Uterus (tissue), 4 donors: ENCODE measurements around the gene UNKL. TPM values are rescaled to one million over a fixed set of nuclear protein-coding genes. Genes with fewer than 3 reads are reported as not detected.

ENCODE experiments used
- DNase-seq, 2 donors: peaks; one replicate each; pipeline ENCODE4 v3.0.0-alpha.2; 2019 to 2020
- H3K27ac ChIP-seq, 2 donors: fragments of 200-600 bp; sonication (generic); 1 replicate in 1 of 2; 2 replicates in 1 of 2; pipeline ENCODE4 v1.5.1; 2016 to 2018
- H3K27me3 ChIP-seq, 2 donors: fragments of 200-600 bp; sonication (generic); one replicate each; pipeline ENCODE4 v1.5.1; 2018 to 2019; ENCODE audit warnings: control low read depth in 1 of 2
- H3K36me3 ChIP-seq, 2 donors: fragments of 200-600 bp; sonication (generic); one replicate each; pipeline ENCODE4 v1.5.1; 2019; ENCODE audit warnings: control low read depth in 1 of 2
- H3K4me1 ChIP-seq, 2 donors: fragments of 200-600 bp; sonication (generic); one replicate each; pipeline ENCODE4 v1.5.1; 2018 to 2019; ENCODE audit warnings: control low read depth in 1 of 2
- H3K4me3 ChIP-seq, 2 donors: fragments of 200-600 bp; sonication (generic); 1 replicate in 1 of 2; 2 replicates in 1 of 2; pipeline ENCODE4 v1.5.1; 2018 to 2019; ENCODE audit warnings: mild to moderate bottlenecking in 1 of 2
- H3K9me3 ChIP-seq, 2 donors: fragments of 200-600 bp; sonication (generic); one replicate each; pipeline ENCODE4 v1.5.1; 2019; ENCODE audit warnings: control low read depth in 1 of 2
- CTCF ChIP-seq, 4 experiments: fragments of 200-600 bp in 2 of 4; fragments of 450-650 bp in 2 of 4; sonication (generic) in 2 of 4; IDR thresholded peaks; one replicate each; pipeline ENCODE4 v1.5.1; 2016 to 2019; ENCODE audit warnings: antibody characterized with exemption in 4 of 4, mild to moderate bottlenecking in 2 of 4, moderate library complexity in 1 of 4
- POLR2A ChIP-seq, 2 donors: fragments of 450-650 bp; IDR thresholded peaks; one replicate each; pipeline ENCODE4 v1.6.1; 2016; ENCODE audit warnings: antibody characterized with exemption in 2 of 2, mild to moderate bottlenecking in 1 of 2, moderate library complexity in 1 of 2
- intact Hi-C: fragments of 100-400 bp; cut with DNase I; formaldehyde crosslinking; loops from one replicate; pipeline ENCODE4 v1.15.1; 2023; ENCODE audit warnings: low total_unique reads
- total RNA-seq, 4 donors: library from RNA; depleted of rRNA in 3 of 4; stranded (reverse); fragments of >200 nt in 3 of 4; gene quantifications; one replicate each; pipeline versions ENCODE4 v1.1.0 to v1.2.4, GENCODE V29; 2014 to 2023
- donor health status: DM: yes; HTN: yes; CAD: no.

Gene UNKL
- total RNA-seq, 4 donors from 2014 or later = 13.5 to 63.3 (median 27.6) TPM

- Histone ChIP-seq H3K27ac (no peak overlapping the region), H3K27me3 (no peaks in the 10 kb centered on the region), H3K4me3 (no peak overlapping the region), H3K9me3 (no peaks in the 10 kb centered on the region), H3K4me1 (peaks cover 7 to 9% of the 10 kb centered on the region in 2 donors), H3K36me3 (no peaks in the 10 kb centered on the region)
- DNase-seq = no peak
- no peak for TF ChIP-seq POLR2A (IDR thresholded peaks at IDR 0.05)
- TF ChIP-seq CTCF (IDR thresholded peaks at IDR 0.05) = no peak
- intact Hi-C loops = no loop called here
These were observed 65.6 kb downstream of the UNKL start for GRCh38 chr16:1348926-1349325.

DNA sequence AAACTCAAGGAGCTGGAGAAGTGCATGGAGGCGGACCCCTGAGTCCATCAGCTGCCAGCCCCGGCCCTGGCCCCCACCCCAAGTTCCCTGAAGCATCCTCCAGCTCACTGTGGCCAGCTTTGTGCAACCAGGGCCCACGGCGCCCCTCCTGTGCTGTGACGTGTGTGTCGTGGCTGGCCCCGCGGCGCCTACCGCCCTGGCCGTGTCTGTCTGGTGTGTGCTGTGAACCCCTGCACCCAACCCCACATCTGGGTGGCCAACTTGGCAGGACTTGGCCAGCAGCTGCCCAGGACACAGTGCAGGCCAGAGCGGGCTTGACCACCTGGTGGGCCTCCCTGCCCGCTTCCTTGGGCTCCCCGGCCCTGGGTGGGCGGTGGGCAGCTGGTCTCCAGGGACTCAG is 66.1 kb downstream of the UNKL start:
- Histone ChIP-seq H3K27me3 (no peaks in the 10 kb centered on the region), H3K27ac (no peak overlapping the region), H3K4me3 (no peak overlapping the region), H3K36me3 (no peaks in the 10 kb centered on the region), H3K9me3 (no peaks in the 10 kb centered on the region), H3K4me1 (peaks cover 7 to 9% of the 10 kb centered on the region in 2 donors)
- DNase-seq = no peak
- intact Hi-C loops = no loop called here
- TF ChIP-seq POLR2A (IDR thresholded peaks at IDR 0.05) (no peak), CTCF (IDR thresholded peaks at IDR 0.05) (no peak)

DNA sequence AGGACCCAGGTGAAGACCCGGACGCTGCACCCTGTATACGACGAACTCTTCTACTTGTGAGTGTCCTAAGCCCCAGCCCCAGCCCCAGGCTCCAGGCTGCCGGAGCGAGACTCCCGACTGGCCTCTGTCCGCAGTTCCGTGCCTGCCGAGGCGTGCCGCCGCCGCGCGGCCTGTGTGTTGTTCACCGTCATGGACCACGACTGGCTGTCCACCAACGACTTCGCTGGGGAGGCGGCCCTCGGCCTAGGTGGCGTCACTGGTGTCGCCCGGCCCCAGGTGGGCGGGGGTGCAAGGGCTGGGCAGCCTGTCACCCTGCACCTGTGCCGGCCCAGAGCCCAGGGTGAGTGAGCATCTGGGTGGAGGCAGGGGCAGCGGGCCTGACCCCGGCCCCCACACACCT is 66.5 kb downstream of the UNKL start:
- no peak for TF ChIP-seq POLR2A (IDR thresholded peaks at IDR 0.05)
- TF ChIP-seq CTCF (IDR thresholded peaks at IDR 0.05) = no peak
- Histone ChIP-seq H3K27me3 (no peaks in the 10 kb centered on the region), H3K27ac (no peak overlapping the region), H3K4me3 (no peak overlapping the region), H3K9me3 (no peaks in the 10 kb centered on the region), H3K4me1 (peaks cover 4 to 9% of the 10 kb centered on the region in 2 donors), H3K36me3 (no peaks in the 10 kb centered on the region)
- no peak for DNase-seq
- intact Hi-C loops = no loop called here

GRCh38 chr16:1347286-1347855 is 67.1 kb downstream of the UNKL start:
- H3K4me1 ChIP-seq = peaks cover 0 to 9% of the 10 kb centered on the region in 2 donors
- intact Hi-C loops = no loop called here
- no peak for DNase-seq
- H3K27ac ChIP-seq = no peak overlapping the region
- H3K4me3 ChIP-seq = no peak overlapping the region
- H3K27me3 ChIP-seq = peaks cover 0 to under 1% of the 10 kb centered on the region in 2 donors
- no peaks in the 10 kb centered on the region for H3K36me3 ChIP-seq
- TF ChIP-seq CTCF (IDR thresholded peaks at IDR 0.05) (no peak), POLR2A (IDR thresholded peaks at IDR 0.05) (no peak)
- H3K9me3 ChIP-seq = no peaks in the 10 kb centered on the region

GRCh38 chr16:1346422-1347285 is 67.8 kb downstream of the UNKL start:
- no peak overlapping the region for H3K4me3 ChIP-seq
- peaks cover 0 to 3% of the 10 kb centered on the region in 2 donors for H3K27me3 ChIP-seq
- no peaks in the 10 kb centered on the region for H3K36me3 ChIP-seq
- DNase-seq = no peak
- no peak overlapping the region for H3K27ac ChIP-seq
- intact Hi-C loops = no loop called here
- no peaks in the 10 kb centered on the region for H3K9me3 ChIP-seq
- peaks cover 0 to 9% of the 10 kb centered on the region in 2 donors for H3K4me1 ChIP-seq
- TF ChIP-seq POLR2A (IDR thresholded peaks at IDR 0.05) (no peak), CTCF (IDR thresholded peaks at IDR 0.05) (no peak)
